Trophoblast cell (in vitro differentiated cells and primary cell): ENCODE measurements around the gene GOLGA8B.

Source experiments
- DNase-seq, 2 donors: peaks; one replicate each; pipeline ENCODE4 v3.0.0-alpha.2; 2016
- H2AFZ ChIP-seq: 2 replicates; pipeline ENCODE4 v1.6.1; 2013; ENCODE audit warnings: low read length, moderate library complexity, mild to moderate bottlenecking; ENCODE audit not compliant: insufficient read depth, poor library complexity
- H2AK5ac ChIP-seq: 2 replicates; pipeline ENCODE4 v1.6.1; 2013; ENCODE audit warnings: mild to moderate bottlenecking, low read length
- H2BK120ac ChIP-seq: 2 replicates; pipeline ENCODE4 v1.6.1; 2013; ENCODE audit warnings: low read length, mild to moderate bottlenecking, moderate library complexity; ENCODE audit not compliant: insufficient read depth, poor library complexity
- H2BK12ac ChIP-seq: 2 replicates; pipeline ENCODE4 v1.6.1; 2013; ENCODE audit warnings: mild to moderate bottlenecking, low read length, moderate library complexity
- H2BK5ac ChIP-seq: 2 replicates; pipeline ENCODE4 v1.6.1; 2013; ENCODE audit warnings: low read length, low read depth, moderate library complexity, mild to moderate bottlenecking; ENCODE audit not compliant: poor library complexity
- H3K14ac ChIP-seq: 2 replicates; pipeline ENCODE4 v1.6.1; 2013; ENCODE audit warnings: mild to moderate bottlenecking, low read length
- H3K18ac ChIP-seq: 2 replicates; pipeline ENCODE4 v1.6.1; 2013; ENCODE audit warnings: mild to moderate bottlenecking, low read length
- H3K23ac ChIP-seq: 2 replicates; pipeline ENCODE4 v1.6.1; 2013; ENCODE audit warnings: low read length
- H3K27ac ChIP-seq: 2 replicates; pipeline ENCODE4 v1.5.1; 2013; ENCODE audit warnings: low read depth, mild to moderate bottlenecking, inconsistent platforms, low read length, moderate library complexity
- H3K27me3 ChIP-seq: 2 replicates; pipeline ENCODE4 v1.6.1; 2013; ENCODE audit warnings: inconsistent platforms, mild to moderate bottlenecking, low read length, moderate library complexity; ENCODE audit not compliant: insufficient read depth
- H3K36me3 ChIP-seq, 2 experiments: 1 replicate in 1 of 2; 2 replicates in 1 of 2; pipeline ENCODE4 v1.6.1; 2013; ENCODE audit warnings: low read length in 2 of 2, mild to moderate bottlenecking in 2 of 2, moderate library complexity in 1 of 2; ENCODE audit not compliant: insufficient read depth in 2 of 2, control insufficient read depth in 1 of 2
- H3K4ac ChIP-seq: 2 replicates; pipeline ENCODE4 v1.6.1; 2013; ENCODE audit warnings: low read depth, mild to moderate bottlenecking, low read length, moderate library complexity
- H3K4me1 ChIP-seq, 2 experiments: 1 replicate in 1 of 2; 2 replicates in 1 of 2; pipeline ENCODE4 v1.6.1; 2013; ENCODE audit warnings: low read length in 2 of 2, mild to moderate bottlenecking in 2 of 2, moderate library complexity in 1 of 2; ENCODE audit not compliant: insufficient read depth in 2 of 2, control insufficient read depth in 1 of 2
- H3K4me2 ChIP-seq: 2 replicates; pipeline ENCODE4 v1.6.1; 2013; ENCODE audit warnings: inconsistent platforms, mild to moderate bottlenecking, low read length, moderate library complexity
- H3K4me3 ChIP-seq: 2 replicates; pipeline ENCODE4 v1.5.1; 2013; ENCODE audit warnings: mild to moderate bottlenecking, low read depth, low read length, inconsistent platforms
- H3K79me1 ChIP-seq: one replicate; pipeline ENCODE4 v1.6.1; 2013; ENCODE audit warnings: low read length
- H3K79me2 ChIP-seq: 2 replicates; pipeline ENCODE4 v1.6.1; 2013; ENCODE audit warnings: low read length, mild to moderate bottlenecking; ENCODE audit not compliant: control insufficient read depth, insufficient read depth, poor library complexity
- H3K9ac ChIP-seq: 2 replicates; pipeline ENCODE4 v1.6.1; 2013; ENCODE audit warnings: mild to moderate bottlenecking, low read length
- H3K9me3 ChIP-seq: 2 replicates; pipeline ENCODE4 v1.6.1; 2013; ENCODE audit warnings: low read depth, mild to moderate bottlenecking, control low read depth, inconsistent platforms, low read length; ENCODE audit not compliant: insufficient read depth
- H4K12ac ChIP-seq: 2 replicates; pipeline ENCODE4 v1.6.1; 2013; ENCODE audit warnings: low read depth, mild to moderate bottlenecking, low read length, moderate library complexity
- H4K8ac ChIP-seq: 2 replicates; pipeline ENCODE4 v1.6.1; 2013; ENCODE audit warnings: low read depth, mild to moderate bottlenecking, low read length, moderate library complexity
- H4K91ac ChIP-seq: one replicate; pipeline ENCODE4 v1.6.1; 2013; ENCODE audit warnings: low read depth, mild to moderate bottlenecking, low read length, moderate library complexity
- WGBS: extraction: QIAGEN DNeasy Blood & Tissue Kit; methylation state at CpG from one replicate; pipeline ENCODE4 v1.1.7; 2013; ENCODE audit warnings: missing lambda C conversion rate; ENCODE audit not compliant: insufficient read length, insufficient coverage; ENCODE audit errors: extremely low coverage; 5-methylcytosine and 5-hydroxymethylcytosine counted together

Gene GOLGA8B

GRCh38 chr15:34598799-34599585, 15.5 kb upstream of the GOLGA8B start:
- no peak overlapping the region for H2BK5ac ChIP-seq
- no peak overlapping the region for H2BK12ac ChIP-seq
- H4K8ac ChIP-seq: no peak overlapping the region
- no peaks in the 10 kb centered on the region for H3K9me3 ChIP-seq
- H3K27ac ChIP-seq: no peak overlapping the region
- H3K4me3 ChIP-seq: no peak overlapping the region
- no peaks in the 10 kb centered on the region for H3K79me2 ChIP-seq
- no peaks in the 10 kb centered on the region for H3K4me1 ChIP-seq
- no peak overlapping the region for H4K91ac ChIP-seq
- no CpG with 5 or more reads among the region's 2 CpGs for WGBS
- H2AK5ac ChIP-seq: no peak overlapping the region
- H3K18ac ChIP-seq: no peak overlapping the region
- H3K27me3 ChIP-seq: no peaks in the 10 kb centered on the region
- no peak overlapping the region for H3K9ac ChIP-seq
- no peak overlapping the region for H2AFZ ChIP-seq
- DNase-seq: no peak
- no peak overlapping the region for H3K23ac ChIP-seq
- H2BK120ac ChIP-seq: no peak overlapping the region
- no peaks in the 10 kb centered on the region for H3K79me1 ChIP-seq
- no peak overlapping the region for H4K12ac ChIP-seq
- no peak overlapping the region for H3K14ac ChIP-seq
- no peaks in the 10 kb centered on the region for H3K36me3 ChIP-seq
- no peak overlapping the region for H3K4me2 ChIP-seq
- no peak overlapping the region for H3K4ac ChIP-seq

- H3K27ac ChIP-seq: no peak overlapping the region
- H2AFZ ChIP-seq: no peak overlapping the region
- no peak for DNase-seq
- no peaks in the 10 kb centered on the region for H3K79me2 ChIP-seq
- H3K4me3 ChIP-seq: no peak overlapping the region
- H3K18ac ChIP-seq: no peak overlapping the region
- H4K91ac ChIP-seq: no peak overlapping the region
- no peaks in the 10 kb centered on the region for H3K9me3 ChIP-seq
- no peaks in the 10 kb centered on the region for H3K79me1 ChIP-seq
- no peaks in the 10 kb centered on the region for H3K27me3 ChIP-seq
- H3K4me2 ChIP-seq: no peak overlapping the region
- H2AK5ac ChIP-seq: no peak overlapping the region
- H3K9ac ChIP-seq: no peak overlapping the region
- H3K36me3 ChIP-seq: no peaks in the 10 kb centered on the region
- no peak overlapping the region for H4K8ac ChIP-seq
- H3K4ac ChIP-seq: no peak overlapping the region
- H2BK12ac ChIP-seq: no peak overlapping the region
- H2BK5ac ChIP-seq: no peak overlapping the region
- no peak overlapping the region for H2BK120ac ChIP-seq
- no peak overlapping the region for H4K12ac ChIP-seq
- H3K4me1 ChIP-seq: no peaks in the 10 kb centered on the region
- H3K23ac ChIP-seq: no peak overlapping the region
- H3K14ac ChIP-seq: no peak overlapping the region
Observed at GRCh38 chr15:34597316-34597715, 13.9 kb upstream of the GOLGA8B start.

- no peak overlapping the region for H2AK5ac ChIP-seq
- no peak overlapping the region for H3K9ac ChIP-seq
- H3K79me1 ChIP-seq: no peaks in the 10 kb centered on the region
- no peak for DNase-seq
- no peak overlapping the region for H3K27ac ChIP-seq
- H3K27me3 ChIP-seq: no peaks in the 10 kb centered on the region
- WGBS: no CpG with 5 or more reads among the region's 3 CpGs
- H3K9me3 ChIP-seq: no peaks in the 10 kb centered on the region
- no peak overlapping the region for H2BK12ac ChIP-seq
- H3K4me3 ChIP-seq: no peak overlapping the region
- H3K36me3 ChIP-seq: no peaks in the 10 kb centered on the region
- no peaks in the 10 kb centered on the region for H3K4me1 ChIP-seq
- no peak overlapping the region for H3K18ac ChIP-seq
- no peak overlapping the region for H3K14ac ChIP-seq
- no peak overlapping the region for H4K12ac ChIP-seq
- no peaks in the 10 kb centered on the region for H3K79me2 ChIP-seq
- no peak overlapping the region for H2AFZ ChIP-seq
- no peak overlapping the region for H3K4ac ChIP-seq
- no peak overlapping the region for H2BK5ac ChIP-seq
- no peak overlapping the region for H2BK120ac ChIP-seq
- H4K91ac ChIP-seq: no peak overlapping the region
- H3K4me2 ChIP-seq: no peak overlapping the region
- H4K8ac ChIP-seq: no peak overlapping the region
- no peak overlapping the region for H3K23ac ChIP-seq
Observed at GRCh38 chr15:34594361-34594760, 10.9 kb upstream of the GOLGA8B start.

GRCh38 chr15:34591306-34591705, 7.9 kb upstream of the GOLGA8B start:
- Histone ChIP-seq H2AK5ac (no peak overlapping the region), H3K4ac (no peak overlapping the region), H3K27me3 (no peaks in the 10 kb centered on the region), H3K9me3 (no peaks in the 10 kb centered on the region), H3K27ac (no peak overlapping the region), H3K18ac (no peak overlapping the region), H3K23ac (no peak overlapping the region), H3K4me1 (no peaks in the 10 kb centered on the region), H3K4me2 (no peak overlapping the region), H3K9ac (no peak overlapping the region), H2BK5ac (no peak overlapping the region), H3K79me2 (no peaks in the 10 kb centered on the region), H3K79me1 (no peaks in the 10 kb centered on the region), H4K8ac (no peak overlapping the region), H2AFZ (no peak overlapping the region), H3K4me3 (no peak overlapping the region), H2BK12ac (no peak overlapping the region), H2BK120ac (no peak overlapping the region), H3K14ac (no peak overlapping the region), H4K91ac (no peak overlapping the region), H4K12ac (no peak overlapping the region), H3K36me3 (no peaks in the 10 kb centered on the region)
- WGBS: no CpG with 5 or more reads among the region's 5 CpGs
- DNase-seq: no peak
